Erythroblast (primary cell): Measurements from ENCODE around the gene DOCK9.
"Not testable (repeated sequence)": the region's sequence is repeated elsewhere in the genome, so short reads cannot be mapped to it uniquely, and the experiment has no call there.

Experiments used
- DNase-seq, 2 experiments: peaks; one replicate each; lab custom pipeline; 2025; lab: John Stamatoyannopoulos, UW
- GATA1 ChIP-seq: IDR thresholded peaks from 2 replicates; pipeline ENCODE4 v1.6.1; 2011; ENCODE audit warnings: low read depth, mild to moderate bottlenecking, control low read depth, low read length, moderate library complexity
- POLR2A ChIP-seq: IDR thresholded peaks from 2 replicates; pipeline ENCODE4 v1.6.1; 2011; ENCODE audit warnings: mild to moderate bottlenecking, low read length

DOCK9 gene

DNA sequence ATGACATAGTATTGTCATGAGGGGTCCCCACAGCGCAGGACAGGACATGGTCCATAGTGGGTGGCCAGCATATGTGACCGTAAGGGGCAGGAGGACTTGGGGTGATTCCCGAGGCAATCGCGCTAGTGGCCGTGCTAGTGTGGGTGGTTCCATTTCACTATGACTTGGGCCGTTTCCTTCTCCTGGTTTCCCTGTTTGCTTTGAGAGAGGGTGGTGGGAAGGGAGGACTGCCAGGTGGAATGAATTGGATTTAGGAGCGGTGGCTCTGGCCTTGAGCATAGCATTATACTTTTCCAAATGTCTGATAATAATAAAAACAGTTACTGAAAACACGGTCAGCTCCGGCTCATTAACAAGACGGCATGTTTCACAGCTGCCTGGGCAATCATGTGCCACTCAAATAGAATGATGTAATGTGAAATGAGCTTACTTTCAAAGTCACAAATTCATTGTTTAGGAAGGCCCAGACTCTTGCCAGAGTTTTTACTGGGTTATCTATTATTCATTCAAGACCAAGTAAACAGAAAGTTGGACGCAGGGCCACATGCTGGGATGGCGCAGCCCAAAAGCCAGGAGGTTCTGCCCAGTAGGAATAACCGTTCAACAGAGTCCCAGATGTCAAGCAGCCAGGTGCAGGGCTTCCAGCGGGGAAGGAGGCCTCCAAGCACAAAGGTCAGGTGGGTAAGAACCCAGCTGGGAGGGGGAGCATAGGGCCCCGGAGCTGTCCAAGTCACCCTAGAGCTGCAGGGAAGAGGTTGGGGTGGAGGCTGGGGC is 205.8 kb downstream of the DOCK9 start:
- no peak for TF ChIP-seq GATA1

DNA sequence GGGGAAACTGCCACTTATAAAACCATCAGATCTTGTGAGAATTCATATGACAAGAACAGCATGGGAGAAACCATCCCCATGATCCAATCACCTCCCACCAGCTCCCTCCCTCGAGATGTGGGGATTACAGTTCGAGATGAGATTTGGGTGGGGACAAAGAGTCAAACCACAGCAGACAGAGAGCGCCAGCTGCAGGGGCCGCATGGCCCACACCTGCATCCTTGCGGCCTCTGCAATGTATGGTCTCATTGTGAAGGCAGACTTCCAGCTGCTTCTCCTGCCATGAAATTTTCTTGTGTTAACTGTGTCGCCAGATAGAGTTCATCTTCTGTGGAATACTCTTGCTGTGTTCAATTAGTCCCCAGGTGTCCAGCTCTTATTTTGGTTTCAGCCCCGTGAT is 208.1 kb downstream of the DOCK9 start:
- no peak for TF ChIP-seq POLR2A
- TF ChIP-seq GATA1 = no peak
- no peak for DNase-seq

More for the DNA sequence above, 205.8 kb downstream of the DOCK9 start:
- DNase-seq = no peak

DNA sequence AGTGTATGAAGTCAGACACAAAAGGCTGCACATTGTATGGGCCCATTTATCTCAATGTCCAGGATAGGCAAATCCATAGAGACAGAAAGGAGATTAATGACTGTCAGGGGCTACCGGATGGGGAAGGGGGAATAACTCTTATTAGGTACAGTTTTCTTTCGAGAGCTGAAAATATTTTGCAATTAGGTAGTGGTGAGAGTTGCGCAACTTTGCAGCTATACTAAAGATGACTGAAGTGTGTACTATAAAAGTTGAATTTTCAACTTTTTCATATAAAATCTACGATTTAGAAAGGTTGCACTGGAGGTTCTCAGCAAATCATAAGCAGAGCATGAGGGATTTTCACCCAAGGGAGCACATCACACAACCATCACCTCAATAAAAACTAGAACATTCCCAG is 209.3 kb downstream of the DOCK9 start:
- TF ChIP-seq GATA1 (no peak), POLR2A (no peak)
- DNase-seq = no peak

DNA sequence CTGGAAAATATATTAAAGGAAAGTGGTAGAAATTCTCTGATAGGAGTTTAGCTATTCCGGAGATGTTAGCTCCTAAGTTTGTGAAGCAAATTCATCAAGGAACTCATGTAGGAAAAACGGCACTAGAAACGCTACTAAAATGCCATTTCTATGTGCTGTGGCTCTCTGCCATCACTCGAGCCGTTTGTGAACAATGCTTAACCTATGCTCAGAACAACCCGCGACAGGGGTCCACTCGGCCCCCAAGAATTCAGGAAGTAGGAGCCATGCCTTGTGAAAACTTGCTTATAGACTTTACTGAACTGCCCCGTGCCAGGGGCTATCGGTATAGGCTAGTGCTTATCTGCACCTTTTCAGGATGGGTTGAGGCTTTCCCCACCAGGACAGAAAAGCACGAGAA is 211.2 kb downstream of the DOCK9 start:
- TF ChIP-seq POLR2A = no peak
- TF ChIP-seq GATA1 = no peak
- no peak for DNase-seq

DNA sequence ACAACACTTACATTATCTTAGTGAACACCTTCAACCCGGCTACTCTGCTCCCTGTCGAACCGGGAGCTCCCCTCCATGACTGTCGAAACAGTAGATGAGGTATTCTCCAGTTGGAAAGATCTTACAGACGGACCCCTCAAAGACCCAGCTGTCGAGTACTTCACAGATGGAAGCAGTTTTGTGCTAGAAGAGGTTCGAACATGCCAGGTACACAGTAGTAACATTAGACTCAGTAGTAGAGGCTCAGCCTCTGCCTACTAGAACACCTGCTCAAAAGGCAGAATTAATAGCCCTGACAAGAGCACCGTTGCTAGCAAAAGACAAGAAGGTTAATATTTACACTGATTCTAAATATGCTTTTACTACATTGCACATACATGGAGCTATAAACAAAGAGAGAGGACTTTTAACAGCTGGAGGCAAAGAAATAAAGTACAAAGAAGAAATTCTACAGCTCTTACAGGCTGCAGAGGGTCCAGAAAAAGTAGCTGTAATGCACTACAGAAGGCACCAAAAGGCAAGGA is 211.8 kb downstream of the DOCK9 start:
- no peak for TF ChIP-seq GATA1
- no peak for TF ChIP-seq POLR2A
- DNase-seq = no peak

DNA sequence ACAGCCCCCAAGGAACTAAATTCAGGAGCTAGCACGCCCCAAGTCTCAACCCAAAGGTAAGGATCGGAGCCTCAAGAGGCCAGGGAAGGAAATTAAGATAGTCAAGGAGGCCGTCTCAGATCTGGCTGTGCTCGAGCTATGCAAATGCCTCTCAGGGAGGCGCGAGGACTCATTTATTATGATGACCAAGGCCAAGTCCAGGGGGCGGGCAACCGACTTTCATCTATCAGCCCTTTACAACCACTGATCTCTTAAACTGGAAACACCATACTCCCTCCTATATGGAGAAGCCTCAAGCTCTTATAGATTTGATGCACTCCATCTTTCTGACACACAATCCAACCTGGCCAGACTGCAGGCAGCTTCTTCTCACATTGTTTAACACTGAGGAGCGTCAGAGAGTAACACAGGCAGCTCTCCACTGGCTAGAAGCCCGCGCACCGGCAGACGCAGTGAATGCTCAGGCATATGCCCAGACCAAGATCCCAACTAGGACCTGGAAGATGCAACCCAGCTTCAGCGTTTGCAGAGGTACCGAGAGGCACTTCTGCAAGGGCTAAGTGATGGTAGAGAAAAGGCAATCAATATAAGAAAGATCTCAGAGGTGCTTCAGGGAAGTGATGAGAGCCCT is 215.8 kb downstream of the DOCK9 start:
- DNase-seq = no peak
- TF ChIP-seq POLR2A (no peak), GATA1 (no peak)

DNA sequence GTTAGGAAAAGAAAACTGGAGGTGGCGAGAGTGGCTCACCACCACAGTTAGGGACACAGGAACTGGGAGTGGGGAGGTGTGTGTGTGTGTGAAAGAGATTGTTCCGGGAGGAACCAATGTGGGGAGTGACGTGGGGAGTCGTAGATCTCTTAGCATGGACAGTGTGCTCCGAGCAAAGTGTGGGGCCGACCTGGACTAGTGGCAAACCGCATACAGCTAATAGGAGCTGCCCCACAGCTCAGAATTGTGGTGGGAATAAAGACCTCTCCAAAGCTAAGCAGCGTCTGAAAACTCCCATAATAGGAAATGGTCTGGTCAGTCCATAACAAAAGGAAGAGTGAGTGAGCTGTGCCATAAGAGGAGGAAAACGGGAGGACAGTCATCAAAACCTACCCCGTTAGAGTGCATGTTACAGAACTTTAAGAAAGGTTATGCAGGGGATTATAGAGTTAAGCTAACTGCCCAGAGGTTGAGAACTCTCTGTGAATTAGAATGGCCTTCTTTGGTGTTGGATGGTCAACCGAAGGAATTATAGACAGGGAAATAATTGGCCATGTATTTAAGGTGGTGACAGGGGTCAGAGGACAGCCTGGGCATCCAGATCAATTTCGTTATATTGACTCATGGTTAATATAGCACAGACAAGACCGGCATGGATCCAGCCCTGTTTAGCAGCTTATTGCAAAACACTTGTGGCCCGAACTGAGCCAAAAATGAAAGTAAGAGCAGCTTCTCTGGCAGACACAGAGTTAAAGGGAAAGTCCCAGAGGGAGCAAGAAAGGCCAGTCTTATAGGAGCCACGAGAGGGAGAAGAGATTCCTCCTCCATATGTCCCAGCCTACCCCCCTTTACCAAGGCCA is 216.5 kb downstream of the DOCK9 start:
- TF ChIP-seq GATA1 (no peak), POLR2A (no peak)
- no peak for DNase-seq

DNA sequence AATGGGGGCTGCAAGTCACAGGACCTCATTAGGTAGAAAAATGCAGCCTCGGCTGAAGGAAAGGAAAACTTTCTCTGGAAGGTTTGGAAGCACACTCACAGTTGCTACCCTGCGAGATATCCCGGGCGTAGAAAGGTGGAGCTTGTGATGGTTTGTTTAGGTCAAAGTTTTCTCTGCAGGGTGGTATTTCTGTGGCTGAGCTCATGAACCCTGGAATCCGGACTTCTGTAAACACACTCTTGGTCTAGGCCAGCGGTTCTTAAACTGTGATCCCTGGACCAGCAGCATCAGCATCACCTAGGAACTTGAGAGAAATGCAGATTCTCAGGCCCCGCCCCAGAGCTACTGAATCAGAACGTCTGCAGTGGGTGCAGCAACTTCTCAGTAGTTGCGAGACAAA is 222.1 kb downstream of the DOCK9 start:
- no peak for DNase-seq
- TF ChIP-seq POLR2A (no peak), GATA1 (no peak)

DNA sequence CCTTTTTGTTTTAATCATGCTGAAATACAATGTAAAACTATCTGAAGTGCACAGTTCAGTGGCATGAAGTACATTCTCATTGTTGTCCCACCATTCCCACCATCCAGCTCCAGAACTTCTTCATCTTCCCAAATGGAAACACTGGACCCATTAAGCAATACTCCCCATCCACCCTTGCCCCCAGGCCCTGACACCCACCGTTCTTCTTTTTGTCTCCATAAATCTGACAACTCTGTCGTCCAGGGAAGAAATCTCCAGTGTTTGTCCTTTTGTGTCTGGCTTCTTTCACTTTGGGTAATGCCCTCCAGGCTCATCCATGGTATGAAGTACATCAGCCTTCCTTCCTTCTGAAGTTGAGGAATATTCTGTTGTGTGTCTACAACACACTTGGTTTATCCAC is 222.7 kb downstream of the DOCK9 start:
- no peak for TF ChIP-seq GATA1
- no peak for TF ChIP-seq POLR2A
- no peak for DNase-seq

DNA sequence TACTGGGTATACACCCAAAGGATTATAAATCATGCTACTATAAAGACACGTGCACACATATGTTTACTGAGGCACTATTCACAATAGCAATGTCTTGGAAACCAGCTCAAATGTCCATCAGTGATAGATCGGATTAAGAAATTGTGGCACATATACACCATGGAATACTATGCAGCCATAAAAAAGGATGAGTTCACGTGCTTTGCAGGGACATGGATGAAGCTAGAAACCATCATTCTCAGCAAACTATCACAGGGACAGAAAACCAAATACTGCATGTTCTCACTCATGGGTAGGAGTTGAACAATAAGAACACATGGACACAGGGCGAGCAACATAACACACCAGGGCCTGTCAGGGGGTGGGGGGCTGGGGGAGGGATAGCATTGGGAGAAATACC is 223.4 kb downstream of the DOCK9 start:
- DNase-seq = not testable (repeated sequence)

DNA sequence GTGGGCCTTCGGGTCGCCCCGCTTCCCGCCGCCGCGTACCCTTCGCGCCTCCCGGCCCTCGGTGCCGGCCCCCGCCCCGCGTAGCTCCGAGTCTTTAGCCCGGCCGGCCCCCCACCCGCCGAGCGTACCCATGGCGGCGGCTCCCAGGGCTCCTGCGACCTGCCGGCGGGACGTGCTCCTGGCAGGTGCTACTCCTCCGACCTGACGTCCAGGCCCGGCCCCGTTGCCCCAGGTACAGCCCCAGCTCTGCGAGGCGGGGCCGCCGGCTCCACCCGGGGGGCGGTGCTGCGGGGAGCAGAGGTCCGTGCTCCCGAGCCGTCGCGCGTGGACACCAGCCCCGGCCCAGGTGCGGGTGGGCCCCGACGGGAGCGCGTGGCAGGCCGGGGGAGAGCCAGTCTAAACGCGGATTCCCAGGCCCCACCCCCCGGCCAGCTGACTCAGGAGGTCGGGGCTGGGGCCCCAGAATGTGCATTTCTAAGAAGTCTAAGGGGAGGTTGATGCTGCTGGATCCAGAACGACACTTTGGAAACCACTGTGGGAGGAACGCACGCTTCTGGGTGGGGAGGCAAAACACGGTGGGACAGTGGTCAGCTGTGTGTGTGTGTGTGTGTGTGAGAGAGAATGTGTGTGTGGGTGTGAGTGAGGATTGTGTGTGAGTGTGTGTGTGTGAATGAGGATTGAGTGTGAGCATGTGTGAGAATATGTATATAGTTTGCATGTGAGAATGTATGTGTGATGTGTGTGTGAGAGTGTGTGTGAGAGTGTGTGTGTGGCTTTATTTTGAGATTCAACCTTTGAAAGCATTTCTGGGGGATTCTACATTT is 225.2 kb downstream of the DOCK9 start, which contains the start of gene SLC15A1:
TSS of gene SLC15A1 (minus strand) at position 206 of the 824 bp plus-strand sequence. CDS start at position 132, 74 bp downstream.
- TF ChIP-seq POLR2A (no peak), GATA1 (no peak)
- DNase-seq = no peak

DNA sequence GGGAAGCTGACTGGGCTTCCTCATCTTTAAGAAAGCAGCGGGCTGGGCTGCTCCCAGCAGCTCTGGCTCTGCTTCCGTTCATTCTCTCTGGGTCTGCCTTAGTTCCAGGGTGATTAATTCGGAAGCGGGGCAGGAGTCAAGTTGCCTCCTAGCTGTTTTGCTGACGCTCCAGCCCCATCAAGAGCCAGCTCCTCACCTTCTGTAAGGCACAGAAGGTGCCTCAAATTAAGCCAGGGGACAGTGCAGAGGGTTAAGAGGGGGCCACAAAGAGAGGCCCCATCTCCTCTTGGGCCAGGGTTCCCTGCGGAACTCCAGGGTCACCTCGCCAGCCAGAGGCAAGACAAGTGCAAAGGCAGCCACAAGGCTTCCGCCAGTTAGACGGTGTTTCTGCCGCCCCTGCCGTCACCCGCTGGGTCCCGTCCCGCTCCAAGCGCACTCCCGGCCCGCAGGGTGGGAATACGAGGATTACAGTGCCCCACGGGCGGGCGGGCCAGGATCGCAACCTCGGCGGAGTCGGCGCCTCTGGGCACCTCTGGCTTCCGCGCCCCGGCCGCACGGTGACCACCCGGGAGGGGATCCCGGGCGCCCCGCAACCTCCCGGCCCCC is 225.9 kb downstream of the DOCK9 start:
- no peak for DNase-seq
- no peak for TF ChIP-seq POLR2A
- no peak for TF ChIP-seq GATA1

DNA sequence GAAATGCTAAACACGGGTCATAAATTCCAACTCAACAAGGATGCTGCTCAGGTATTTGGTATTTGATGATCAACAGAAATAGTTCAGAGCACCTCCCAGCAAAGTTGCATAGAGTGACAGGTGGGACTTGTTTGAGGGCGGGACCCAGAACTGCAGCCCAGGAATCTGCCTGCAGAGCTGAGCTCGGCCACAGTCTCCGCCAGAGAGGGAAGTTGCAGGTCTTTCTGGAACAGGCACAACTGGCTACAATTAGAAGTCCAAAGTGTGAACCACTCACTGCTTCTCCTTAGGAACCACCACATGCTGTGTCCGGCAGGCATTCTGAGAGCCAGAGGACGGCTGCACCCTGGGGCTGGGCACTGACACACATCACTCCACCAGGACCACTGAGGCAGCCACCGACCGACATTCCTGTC is 226.5 kb downstream of the DOCK9 start:
- DNase-seq = no peak
- no peak for TF ChIP-seq GATA1
- TF ChIP-seq POLR2A = no peak
